Ovary (tissue), 9 donors: ENCODE measurements around the gene CTBP2. TPM values are rescaled to one million over a fixed set of nuclear protein-coding genes. Genes with fewer than 3 reads are reported as not detected.

Source experiments
- DNase-seq, 5 donors: peaks; one replicate each; pipeline ENCODE4 v3.0.0-alpha.2; 2019 to 2020
- H3K27ac ChIP-seq, 2 donors: fragments of 200-600 bp; one replicate each; pipeline versions ENCODE4 v1.5.1 to v1.8.0; 2019 to 2022
- H3K27me3 ChIP-seq: fragments of 200-600 bp; one replicate; pipeline ENCODE4 v1.8.0; 2022
- H3K36me3 ChIP-seq: fragments of 200-600 bp; sonication (generic); one replicate; pipeline ENCODE4 v1.5.1; 2019
- H3K4me1 ChIP-seq: one replicate; pipeline ENCODE4 v1.8.1; 2013; ENCODE audit warnings: mild to moderate bottlenecking, moderate library complexity; ENCODE audit not compliant: insufficient read depth
- H3K4me3 ChIP-seq: fragments of 200-600 bp; sonication (generic); one replicate; pipeline ENCODE4 v1.5.1; 2017
- H3K9me3 ChIP-seq, 2 donors: fragments of 200-600 bp in 1 of 2; sonication (generic) in 1 of 2; one replicate each; pipeline versions ENCODE4 v1.5.1 to v1.8.1; 2013 to 2019; ENCODE audit warnings: mild to moderate bottlenecking in 1 of 2, moderate library complexity in 1 of 2
- CTCF ChIP-seq, 3 donors: fragments of 450-650 bp in 2 of 3; fragments of 200-600 bp in 1 of 3; IDR thresholded peaks; one replicate each; pipeline versions ENCODE4 v1.5.1 to v1.8.0; 2016 to 2022; ENCODE audit warnings: antibody characterized with exemption in 3 of 3, mild to moderate bottlenecking in 1 of 3
- EP300 ChIP-seq: sonication (generic); formaldehyde crosslinking; IDR thresholded peaks from one replicate; pipeline ENCODE4 v1.6.1; 2017; ENCODE audit warnings: antibody characterized with exemption
- POLR2A ChIP-seq: fragments of 450-650 bp; IDR thresholded peaks from one replicate; pipeline ENCODE4 v1.6.1; 2017; ENCODE audit warnings: antibody characterized with exemption, mild to moderate bottlenecking, moderate library complexity
- WGBS, 3 donors: extraction: QIAGEN DNeasy Blood & Tissue Kit in 1 of 3; methylation state at CpG; one replicate each; pipeline versions ENCODE4 v1.1.5 to v1.1.7; 2013 to 2017; 5-methylcytosine and 5-hydroxymethylcytosine counted together
- intact Hi-C, 4 donors: fragments of 100-400 bp; cut with DNase I; formaldehyde crosslinking; loops; one replicate each; pipeline versions ENCODE4 v1.11.0 to v1.15.1; 2022 to 2023
- polyA plus RNA-seq, 2 donors: library from polyadenylated mRNA; stranded (reverse); fragments of 200-250 nt in 1 of 2; fragments of 350-450 nt in 1 of 2; fragmentation: Illumina TruSeq in 1 of 2; extraction: RNeasy Lipid Tissue Mini Kit (QIAGEN cat#74804) in 1 of 2; gene quantifications; one replicate each; pipeline ENCODE4 v1.2.3, GENCODE V29; 2013 to 2014
- total RNA-seq, 7 donors: library from RNA; depleted of rRNA in 2 of 7; stranded (reverse); fragments of >200 nt in 2 of 7; fragmentation: NEBNext Ultra II Directional in 3 of 7; extraction: Animal tissue kit (Norgen Biotek cat#: 25700) in 3 of 7; gene quantifications; one replicate each; pipeline versions ENCODE4 v1.1.0 to v1.2.4, GENCODE V29; 2016 to 2023
- donor health status: DM: no; HTN: no; CAD: no; lungs with moderate emphysema.
- donor health status: DM: no; HTN: no; CAD: no.
- donor health status: Bipolar disorder and iron deficiency.
- donor health status: DM: yes; HTN: yes; CAD: no.
- donor health status: DM: no; HTN: no; CAD: no.
- donor health status: DM: yes; HTN: yes; CAD: no.

Gene CTBP2
- total and polyA plus RNA-seq, 9 donors: 25.3 to 107 (median 69.5) TPM

GRCh38 chr10:125091891-125092290, 68.5 kb downstream of the CTBP2 start:
- Histone ChIP-seq H3K27ac (peak overlapping the region in 1 of 2 donors; percentile 41), H3K4me3 (no peak overlapping the region), H3K4me1 (peaks cover 40% of the 10 kb centered on the region), H3K27me3 (no peaks in the 10 kb centered on the region), H3K36me3 (no peaks in the 10 kb centered on the region), H3K9me3 (no peaks in the 10 kb centered on the region)
- DNase-seq: no peak
- intact Hi-C loops: no loop called here
- no peak for TF ChIP-seq CTCF (IDR thresholded peaks at IDR 0.05)
- TF ChIP-seq EP300: no peak
- no peak for TF ChIP-seq POLR2A

- 44 to 73% (median 55%) methylated on average over 2 of the region's 2 CpGs for WGBS, 3 donors
Measured at GRCh38 chr10:125089469-125089868, 70.9 kb downstream of the CTBP2 start.

DNA sequence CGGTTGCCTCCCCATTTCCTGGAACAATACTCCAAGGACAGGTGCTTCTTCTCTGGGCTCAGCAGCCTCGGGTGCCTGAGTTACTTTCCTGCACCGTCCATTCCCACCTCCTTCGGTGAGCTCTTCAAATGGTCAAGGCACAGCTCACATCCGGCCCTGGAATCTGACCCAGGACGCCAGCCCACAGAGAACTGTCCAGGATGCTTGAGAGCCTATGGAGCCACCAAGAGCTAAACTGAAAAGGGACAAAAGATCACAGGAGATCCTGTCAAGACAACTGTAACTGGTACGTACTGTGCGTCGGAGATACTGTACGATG, 72.5 kb downstream of the CTBP2 start:
- peak in 3 of 5 donors; percentile 11 to 25 (median 14) for DNase-seq
- H3K4me1 ChIP-seq: peaks cover 34% of the 10 kb centered on the region
- no peaks in the 10 kb centered on the region for H3K36me3 ChIP-seq
- 75 to 78% (median 77%) methylated on average over 10 of the region's 10 CpGs for WGBS, 3 donors
- no peaks in the 10 kb centered on the region for H3K27me3 ChIP-seq
- H3K4me3 ChIP-seq: no peak overlapping the region
- no peaks in the 10 kb centered on the region for H3K9me3 ChIP-seq
- TF ChIP-seq EP300 (no peak), CTCF (IDR thresholded peaks at IDR 0.05) (no peak)
- intact Hi-C loops: no loop called here
- no peak overlapping the region for H3K27ac ChIP-seq

More at GRCh38 chr10:125089469-125089868, 70.9 kb downstream of the CTBP2 start:
- H3K9me3 ChIP-seq: no peaks in the 10 kb centered on the region
- TF ChIP-seq POLR2A (no peak), CTCF (IDR thresholded peaks at IDR 0.05) (no peak), EP300 (no peak)
- peaks cover 38% of the 10 kb centered on the region for H3K4me1 ChIP-seq
- intact Hi-C loops: no loop called here
- H3K27ac ChIP-seq: no peak overlapping the region
- no peaks in the 10 kb centered on the region for H3K27me3 ChIP-seq
- no peak overlapping the region for H3K4me3 ChIP-seq
- no peaks in the 10 kb centered on the region for H3K36me3 ChIP-seq
- DNase-seq: peak in 3 of 5 donors; percentile 18 to 31 (median 30)

GRCh38 chr10:125087191-125087896, 73.0 kb downstream of the CTBP2 start:
- H3K27me3 ChIP-seq: no peaks in the 10 kb centered on the region
- H3K36me3 ChIP-seq: no peaks in the 10 kb centered on the region
- no peak overlapping the region for H3K4me3 ChIP-seq
- intact Hi-C loops: no loop called here
- no peak for TF ChIP-seq POLR2A
- no peak for TF ChIP-seq CTCF (IDR thresholded peaks at IDR 0.05)
- no peak for TF ChIP-seq EP300
- peaks cover 29% of the 10 kb centered on the region for H3K4me1 ChIP-seq
- peak in 3 of 5 donors; percentile 15 to 33 (median 27) for DNase-seq
- no peaks in the 10 kb centered on the region for H3K9me3 ChIP-seq
- no peak overlapping the region for H3K27ac ChIP-seq
- WGBS, 3 donors: 85 to 86% (median 85%) methylated on average over 14 of the region's 14 CpGs
